Esophagus squamous epithelium (tissue), 4 donors: Measurements from ENCODE around the gene CD19.

Experiments
- POLR2A ChIP-seq, 4 donors: fragments of 450-650 bp; IDR thresholded peaks; one replicate each; pipeline ENCODE4 v1.6.1; 2017; ENCODE audit warnings: antibody characterized with exemption in 4 of 4, mild to moderate bottlenecking in 4 of 4, moderate library complexity in 3 of 4
- TF ChIP-seq, protein P1 (sequence below), 6 experiments: fragments of 450-650 bp in 4 of 6; fragments of 200-600 bp in 2 of 6; sonication (generic) in 2 of 6; IDR thresholded peaks; one replicate each; pipeline ENCODE4 v1.5.1; 2016 to 2019; ENCODE audit warnings: antibody characterized with exemption in 6 of 6, mild to moderate bottlenecking in 4 of 6, moderate library complexity in 4 of 6

DNA sequence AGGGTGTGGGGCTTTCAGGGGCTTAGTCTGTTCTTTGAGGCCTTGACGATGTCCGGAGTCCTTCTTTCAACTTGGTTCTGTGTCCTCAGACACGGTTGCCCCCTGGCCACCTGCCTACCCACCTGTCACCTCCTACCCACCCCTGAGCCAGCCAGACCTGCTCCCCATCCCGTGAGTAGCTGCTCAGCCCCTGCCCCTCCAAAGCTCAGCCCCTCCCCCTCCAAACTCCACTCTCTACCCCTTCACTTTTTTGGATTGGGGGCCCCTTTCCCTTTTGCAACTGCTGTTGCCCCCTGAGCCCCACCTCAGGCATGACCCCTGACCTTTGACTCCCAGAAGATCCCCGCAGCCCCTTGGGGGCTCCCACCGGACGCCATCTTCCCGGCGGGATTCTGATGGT lies 54.3 kb downstream of the CD19 start:
- TF ChIP-seq, protein P1, sequence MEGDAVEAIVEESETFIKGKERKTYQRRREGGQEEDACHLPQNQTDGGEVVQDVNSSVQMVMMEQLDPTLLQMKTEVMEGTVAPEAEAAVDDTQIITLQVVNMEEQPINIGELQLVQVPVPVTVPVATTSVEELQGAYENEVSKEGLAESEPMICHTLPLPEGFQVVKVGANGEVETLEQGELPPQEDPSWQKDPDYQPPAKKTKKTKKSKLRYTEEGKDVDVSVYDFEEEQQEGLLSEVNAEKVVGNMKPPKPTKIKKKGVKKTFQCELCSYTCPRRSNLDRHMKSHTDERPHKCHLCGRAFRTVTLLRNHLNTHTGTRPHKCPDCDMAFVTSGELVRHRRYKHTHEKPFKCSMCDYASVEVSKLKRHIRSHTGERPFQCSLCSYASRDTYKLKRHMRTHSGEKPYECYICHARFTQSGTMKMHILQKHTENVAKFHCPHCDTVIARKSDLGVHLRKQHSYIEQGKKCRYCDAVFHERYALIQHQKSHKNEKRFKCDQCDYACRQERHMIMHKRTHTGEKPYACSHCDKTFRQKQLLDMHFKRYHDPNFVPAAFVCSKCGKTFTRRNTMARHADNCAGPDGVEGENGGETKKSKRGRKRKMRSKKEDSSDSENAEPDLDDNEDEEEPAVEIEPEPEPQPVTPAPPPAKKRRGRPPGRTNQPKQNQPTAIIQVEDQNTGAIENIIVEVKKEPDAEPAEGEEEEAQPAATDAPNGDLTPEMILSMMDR (IDR thresholded peaks at IDR 0.05): no peak
- no peak for TF ChIP-seq POLR2A (IDR thresholded peaks at IDR 0.05)
